Natural killer cell (primary cell): ENCODE data around the gene PRSS38. TPM values are rescaled to one million over a fixed set of nuclear protein-coding genes. Genes with fewer than 3 reads are reported as not detected.
A peak's percentile ranks its signal among the peaks of the same experiment; 100 is the strongest.

Experiments
- ATAC-seq, 3 donors: fragments of 150-1000 bp in 2 of 3; fragments of 200-7000 bp in 1 of 3; cut with Tn5 transposase; 1 replicate in 1 of 3; 2 replicates in 2 of 3; pipeline ENCODE4 v1.10.0; 2021; ENCODE audit warnings: mild to moderate bottlenecking in 2 of 3, moderate library complexity in 2 of 3
- DNase-seq, 2 donors: peaks; one replicate each; pipeline versions ENCODE4 v3.0.0 to v3.0.0-alpha.2; 2013 to 2021; ENCODE audit warnings: mixed read lengths in 1 of 2
- H3K27ac ChIP-seq: one replicate; pipeline ENCODE4 v1.5.1; 2013; ENCODE audit warnings: mild to moderate bottlenecking, low read length
- H3K27me3 ChIP-seq: one replicate; pipeline ENCODE4 v1.6.1; 2013; ENCODE audit warnings: low read length; ENCODE audit not compliant: control insufficient read depth, insufficient read depth
- H3K36me3 ChIP-seq: one replicate; pipeline ENCODE4 v1.6.1; 2013; ENCODE audit warnings: low read length; ENCODE audit not compliant: control insufficient read depth, insufficient read depth
- H3K4me1 ChIP-seq: one replicate; pipeline ENCODE4 v1.6.1; 2013; ENCODE audit warnings: low read length; ENCODE audit not compliant: control insufficient read depth, insufficient read depth
- H3K4me3 ChIP-seq: one replicate; pipeline ENCODE4 v1.5.1; 2013; ENCODE audit warnings: low read length
- H3K9me3 ChIP-seq: one replicate; pipeline ENCODE4 v1.6.1; 2013; ENCODE audit warnings: low read length; ENCODE audit not compliant: control insufficient read depth, insufficient read depth
- H3K27ac Mint-ChIP-seq, 2 donors: one replicate each; pipeline ENCODE4 v1.8.0; 2022; ENCODE audit warnings: mild to moderate bottlenecking in 2 of 2, mixed read lengths in 2 of 2, moderate library complexity in 1 of 2
- H3K27me3 Mint-ChIP-seq, 2 donors: one replicate each; pipeline ENCODE4 v1.8.0; 2022; ENCODE audit warnings: low read depth in 2 of 2, mixed read lengths in 2 of 2
- H3K36me3 Mint-ChIP-seq: one replicate; pipeline ENCODE4 v1.8.0; 2022; ENCODE audit warnings: mixed read lengths
- H3K4me1 Mint-ChIP-seq, 2 donors: one replicate each; pipeline ENCODE4 v1.8.0; 2022; ENCODE audit warnings: mixed read lengths in 2 of 2
- H3K4me3 Mint-ChIP-seq: one replicate; pipeline ENCODE4 v1.8.0; 2022; ENCODE audit warnings: mild to moderate bottlenecking, moderate library complexity, mixed read lengths
- H3K9me3 Mint-ChIP-seq, 2 donors: one replicate each; pipeline ENCODE4 v1.8.0; 2022; ENCODE audit warnings: mixed read lengths in 2 of 2
- CTCF ChIP-seq: fragments of 200-600 bp; IDR thresholded peaks from one replicate; pipeline ENCODE4 v1.8.0; 2022; ENCODE audit warnings: antibody characterized with exemption
- WGBS: methylation state at CpG from one replicate; pipeline ENCODE4 v1.1.7; 2013; ENCODE audit warnings: missing lambda C conversion rate; ENCODE audit not compliant: insufficient coverage; 5-methylcytosine and 5-hydroxymethylcytosine counted together
- intact Hi-C: fragments of 100-400 bp; cut with micrococcal nuclease; formaldehyde crosslinking; loops from one replicate; pipeline ENCODE4 v1.14.2; 2022
- total RNA-seq, 4 donors: library from RNA; stranded (reverse); fragments of 120-200 nt in 1 of 4; gene quantifications; one replicate each; pipeline versions ENCODE4 v1.2.3 to v1.2.4, GENCODE V29; 2013 to 2022

PRSS38 gene
- total RNA-seq, 3 donors from 2014 or later (not counting 1 experiment from before 2014, with no cell fraction given): not detected

DNA sequence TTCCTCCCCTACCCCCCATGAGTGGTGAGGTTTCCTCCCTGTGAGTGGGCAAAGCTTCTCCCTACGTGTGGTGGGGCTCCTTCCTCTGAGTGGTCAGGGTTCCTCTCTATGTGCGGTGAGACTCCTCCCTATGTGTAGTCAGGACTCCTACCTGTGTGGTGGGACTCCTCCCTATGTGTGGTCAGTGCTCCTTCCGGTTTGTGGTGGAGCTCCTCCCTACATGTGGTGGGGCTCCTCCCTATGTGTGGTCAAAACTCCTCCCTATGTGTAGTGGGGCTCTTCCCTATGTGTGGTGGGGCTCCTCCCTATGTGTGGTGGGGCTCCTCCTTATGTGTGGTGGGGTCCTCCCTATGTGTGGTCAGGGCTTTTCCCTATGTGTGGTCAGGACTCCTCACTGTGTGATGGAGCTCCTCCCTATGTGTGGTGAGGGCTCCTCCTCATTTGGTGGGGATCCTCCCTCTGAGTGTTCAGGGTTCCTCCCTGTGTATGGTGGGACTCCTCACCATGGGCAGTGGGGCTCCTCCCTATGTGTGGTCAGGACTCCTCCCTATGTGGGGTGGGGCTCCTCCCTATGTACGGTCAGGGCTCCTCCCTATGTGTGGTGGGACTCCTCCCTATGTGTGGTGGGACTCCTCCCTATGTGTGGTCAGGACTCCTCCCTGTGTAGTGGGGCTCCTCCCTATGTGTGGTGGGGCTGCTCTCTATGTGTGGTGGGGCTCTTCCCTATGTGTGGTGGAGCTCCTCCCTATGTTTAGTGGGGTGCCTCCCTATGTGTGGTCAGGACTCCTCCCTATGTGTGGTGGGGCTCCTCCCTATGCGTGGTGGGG, 29.1 kb downstream of the PRSS38 start:
- no peak overlapping the region for H3K27ac ChIP-seq
- Mint-ChIP-seq H3K9me3 (peaks cover 3 to 5% of the 10 kb centered on the region in 2 donors), H3K4me3 (no peak overlapping the region), H3K27ac (peak overlapping the region in 1 of 2 donors; percentile 5), H3K27me3 (peaks cover 15 to 31% of the 10 kb centered on the region in 2 donors), H3K4me1 (no peaks in the 10 kb centered on the region), H3K36me3 (peaks cover 14% of the 10 kb centered on the region)
- no peak overlapping the region for H3K4me3 ChIP-seq
- TF ChIP-seq CTCF: no peak
- H3K36me3 ChIP-seq: no peaks in the 10 kb centered on the region
- H3K9me3 ChIP-seq: peaks cover 20% of the 10 kb centered on the region
- H3K27me3 ChIP-seq: no peaks in the 10 kb centered on the region
- DNase-seq (peak in 1 of 2 donors; percentile 10), ATAC-seq (peak in 1 of 3 donors; percentile 20)
- peaks cover 6% of the 10 kb centered on the region for H3K4me1 ChIP-seq
- intact Hi-C loops: no loop called here
- 65% methylated on average over 3 of the region's 5 CpGs for WGBS

- H3K27me3 ChIP-seq: no peaks in the 10 kb centered on the region
- no peak overlapping the region for H3K4me3 ChIP-seq
- no peak for TF ChIP-seq CTCF
- H3K36me3 ChIP-seq: no peaks in the 10 kb centered on the region
- intact Hi-C loops: no loop called here
- Mint-ChIP-seq H3K4me1 (no peaks in the 10 kb centered on the region), H3K4me3 (no peak overlapping the region), H3K27ac (peak overlapping the region in 1 of 2 donors; percentile 5), H3K9me3 (peaks cover 3 to 5% of the 10 kb centered on the region in 2 donors), H3K27me3 (peaks cover 15 to 37% of the 10 kb centered on the region in 2 donors), H3K36me3 (peaks cover 14% of the 10 kb centered on the region)
- peaks cover 20% of the 10 kb centered on the region for H3K9me3 ChIP-seq
- DNase-seq (peak in 1 of 2 donors; percentile 7), ATAC-seq (no peak)
- WGBS: 92% methylated on average over 3 of the region's 3 CpGs
- H3K27ac ChIP-seq: no peak overlapping the region
- H3K4me1 ChIP-seq: peaks cover 6% of the 10 kb centered on the region
These were observed 29.6 kb downstream of the PRSS38 start for GRCh38 chr1:227845147-227845458.

- H3K36me3 ChIP-seq: no peaks in the 10 kb centered on the region
- no peak overlapping the region for H3K4me3 ChIP-seq
- peaks cover 6% of the 10 kb centered on the region for H3K4me1 ChIP-seq
- H3K27me3 ChIP-seq: no peaks in the 10 kb centered on the region
- Mint-ChIP-seq H3K27me3 (peaks cover 18 to 37% of the 10 kb centered on the region in 2 donors), H3K4me1 (no peaks in the 10 kb centered on the region), H3K9me3 (peaks cover 3 to 5% of the 10 kb centered on the region in 2 donors), H3K4me3 (no peak overlapping the region), H3K36me3 (peaks cover 14% of the 10 kb centered on the region), H3K27ac (no peak overlapping the region)
- WGBS: 90% methylated on average over 6 of the region's 7 CpGs
- no peak for TF ChIP-seq CTCF
- intact Hi-C loops: no loop called here
- no peak overlapping the region for H3K27ac ChIP-seq
- H3K9me3 ChIP-seq: peaks cover 20% of the 10 kb centered on the region
- no peak for ATAC-seq
- DNase-seq: no peak
These were observed 30.0 kb downstream of the PRSS38 start for GRCh38 chr1:227845519-227845918.
